Left lung (tissue), 10 donors: ENCODE results near the gene PAH. TPM values are rescaled to one million over a fixed set of nuclear protein-coding genes. Genes with fewer than 3 reads are reported as not detected.

Experiments
- ATAC-seq: fragments of 200-7000 bp; cut with Tn5 transposase; one replicate; pipeline ENCODE4 v1.9.1; 2020; ENCODE audit warnings: moderate library complexity
- DNase-seq, 4 donors: peaks; one replicate each; pipeline ENCODE4 v3.0.0-alpha.2; 2013 to 2020
- H3K27ac ChIP-seq, 2 donors: fragments of 200-600 bp; sonication (generic) in 1 of 2; one replicate each; pipeline versions ENCODE4 v1.5.0 to v1.8.0; 2020 to 2021
- H3K27me3 ChIP-seq, 2 donors: fragments of 200-600 bp; sonication (generic) in 1 of 2; one replicate each; pipeline versions ENCODE4 v1.5.0 to v1.8.0; 2020 to 2021
- H3K36me3 ChIP-seq, 2 donors: fragments of 200-600 bp; sonication (generic) in 1 of 2; one replicate each; pipeline versions ENCODE4 v1.5.0 to v1.8.0; 2020 to 2021
- H3K4me1 ChIP-seq, 2 donors: fragments of 200-600 bp; one replicate each; pipeline ENCODE4 v1.8.0; 2021
- H3K4me3 ChIP-seq, 2 donors: fragments of 200-600 bp; sonication (generic) in 1 of 2; one replicate each; pipeline versions ENCODE4 v1.5.0 to v1.8.0; 2020 to 2021; ENCODE audit warnings: mild to moderate bottlenecking in 1 of 2
- H3K9me3 ChIP-seq, 2 donors: fragments of 200-600 bp; sonication (generic) in 1 of 2; one replicate each; pipeline versions ENCODE4 v1.5.0 to v1.8.0; 2020 to 2021
- intact Hi-C, 2 donors: fragments of 100-400 bp; cut with DNase I; formaldehyde crosslinking; loops; one replicate each; pipeline versions ENCODE4 v1.11.2 to v1.14.2; 2022
- polyA plus RNA-seq, 6 donors: library from polyadenylated mRNA; unstranded; fragments of 120-200 nt; gene quantifications; one replicate each; pipeline ENCODE4 v1.2.1, GENCODE V29; 2013; ENCODE audit not compliant: insufficient read length in 6 of 6
- total RNA-seq, 2 donors: library from RNA; stranded (reverse); fragmentation: NEBNext Ultra II Directional; extraction: Animal tissue kit (Norgen Biotek cat#: 25700); gene quantifications; one replicate each; pipeline ENCODE4 v1.2.1, GENCODE V29; 2021
- TF ChIP-seq, protein P1 (sequence below), 2 donors: fragments of 200-600 bp; sonication (generic) in 1 of 2; IDR thresholded peaks; one replicate each; pipeline versions ENCODE4 v1.5.0 to v1.8.0; 2021; ENCODE audit warnings: antibody characterized with exemption in 2 of 2
- donor health status: DM: no; HTN: yes; CAD: no.
- donor health status: DM: no; HTN: no; CAD: no.

The PAH gene
- total and polyA plus RNA-seq, 8 donors: 0.29 to 1.1 (median 0.71) TPM; not detected in 2

DNA sequence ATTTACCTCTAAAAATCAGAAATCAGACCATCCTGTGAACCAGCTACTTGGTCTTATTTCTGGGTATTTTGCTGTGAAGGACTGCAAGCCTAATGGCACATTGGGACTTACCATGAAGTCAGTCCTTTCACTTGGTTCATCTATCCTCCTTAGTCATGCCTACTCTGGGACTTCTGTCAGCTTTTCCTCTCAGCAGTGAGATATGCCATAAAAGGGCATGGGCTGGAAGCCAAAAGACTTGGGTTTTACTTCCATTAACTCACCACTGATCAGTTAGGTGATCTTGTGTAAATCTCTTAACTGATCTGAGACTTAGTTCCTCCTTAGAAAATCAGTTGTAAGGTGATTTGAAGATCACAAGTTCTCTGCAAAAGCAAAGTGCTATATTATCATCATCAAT, 116.5 kb downstream of the PAH start:
- intact Hi-C loops: no loop called here
- H3K4me1 ChIP-seq: no peaks in the 10 kb centered on the region

DNA sequence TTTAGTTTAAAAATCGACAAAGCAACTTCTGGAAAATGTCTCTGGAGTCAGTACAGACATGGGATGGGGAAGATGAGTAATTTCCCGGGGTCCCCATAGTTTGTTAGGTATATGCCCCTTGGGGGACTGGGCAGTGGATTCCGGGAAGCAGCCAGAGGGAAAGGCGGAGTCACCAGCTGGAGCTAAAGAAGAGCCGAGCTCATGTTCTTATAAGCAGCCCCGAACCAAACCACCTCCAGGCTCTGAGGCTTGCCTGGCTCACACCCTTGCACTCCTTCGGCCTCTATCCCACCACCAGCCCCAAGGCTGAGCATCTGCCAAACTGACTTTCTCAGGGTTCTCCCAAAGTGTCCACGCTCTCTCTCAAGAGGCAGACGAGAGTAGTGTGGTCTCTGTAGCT, 117.8 kb downstream of the PAH start:
- TF ChIP-seq, protein P1, sequence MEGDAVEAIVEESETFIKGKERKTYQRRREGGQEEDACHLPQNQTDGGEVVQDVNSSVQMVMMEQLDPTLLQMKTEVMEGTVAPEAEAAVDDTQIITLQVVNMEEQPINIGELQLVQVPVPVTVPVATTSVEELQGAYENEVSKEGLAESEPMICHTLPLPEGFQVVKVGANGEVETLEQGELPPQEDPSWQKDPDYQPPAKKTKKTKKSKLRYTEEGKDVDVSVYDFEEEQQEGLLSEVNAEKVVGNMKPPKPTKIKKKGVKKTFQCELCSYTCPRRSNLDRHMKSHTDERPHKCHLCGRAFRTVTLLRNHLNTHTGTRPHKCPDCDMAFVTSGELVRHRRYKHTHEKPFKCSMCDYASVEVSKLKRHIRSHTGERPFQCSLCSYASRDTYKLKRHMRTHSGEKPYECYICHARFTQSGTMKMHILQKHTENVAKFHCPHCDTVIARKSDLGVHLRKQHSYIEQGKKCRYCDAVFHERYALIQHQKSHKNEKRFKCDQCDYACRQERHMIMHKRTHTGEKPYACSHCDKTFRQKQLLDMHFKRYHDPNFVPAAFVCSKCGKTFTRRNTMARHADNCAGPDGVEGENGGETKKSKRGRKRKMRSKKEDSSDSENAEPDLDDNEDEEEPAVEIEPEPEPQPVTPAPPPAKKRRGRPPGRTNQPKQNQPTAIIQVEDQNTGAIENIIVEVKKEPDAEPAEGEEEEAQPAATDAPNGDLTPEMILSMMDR (IDR thresholded peaks at IDR 0.05): no peak
- Histone ChIP-seq H3K4me3 (no peak overlapping the region), H3K27me3 (no peaks in the 10 kb centered on the region), H3K4me1 (no peaks in the 10 kb centered on the region), H3K36me3 (no peaks in the 10 kb centered on the region), H3K9me3 (no peaks in the 10 kb centered on the region), H3K27ac (no peak overlapping the region)
- DNase-seq (no peak), ATAC-seq (no peak)
- intact Hi-C loops: no loop called here

More for the DNA sequence above, 116.5 kb downstream of the PAH start:
- ATAC-seq: no peak
- no peak for DNase-seq
- no peak overlapping the region for H3K27ac ChIP-seq
- no peaks in the 10 kb centered on the region for H3K27me3 ChIP-seq
- TF ChIP-seq, protein P1 (IDR thresholded peaks at IDR 0.05): no peak
- no peak overlapping the region for H3K4me3 ChIP-seq
- no peaks in the 10 kb centered on the region for H3K9me3 ChIP-seq
- no peaks in the 10 kb centered on the region for H3K36me3 ChIP-seq

DNA sequence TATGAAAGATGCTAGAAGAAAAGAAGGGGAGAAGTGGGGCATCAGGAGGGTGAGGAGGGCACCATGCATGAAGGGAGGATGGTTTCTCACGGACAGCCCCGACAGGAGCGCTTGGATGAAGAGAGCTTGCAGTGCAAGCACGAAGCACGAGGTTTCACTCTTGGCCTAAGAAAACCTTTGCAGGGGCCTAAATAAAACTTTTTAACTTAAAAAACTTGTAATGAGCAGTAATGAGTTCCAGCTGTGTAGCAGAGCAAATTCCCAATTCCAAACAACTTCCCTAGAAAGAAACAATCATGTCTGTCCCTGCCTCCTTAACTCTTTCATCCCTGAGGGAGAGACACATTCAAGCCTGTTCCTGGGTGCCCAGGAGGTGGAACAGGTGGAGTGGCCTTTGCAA, 119.5 kb downstream of the PAH start:
- H3K9me3 ChIP-seq: no peaks in the 10 kb centered on the region
- H3K4me3 ChIP-seq: no peak overlapping the region
- no peaks in the 10 kb centered on the region for H3K27me3 ChIP-seq
- no peaks in the 10 kb centered on the region for H3K36me3 ChIP-seq
- no peak overlapping the region for H3K27ac ChIP-seq
- DNase-seq (no peak), ATAC-seq (no peak)
- no peaks in the 10 kb centered on the region for H3K4me1 ChIP-seq
- TF ChIP-seq, protein P1 (IDR thresholded peaks at IDR 0.05): no peak
- intact Hi-C loops: no loop called here

DNA sequence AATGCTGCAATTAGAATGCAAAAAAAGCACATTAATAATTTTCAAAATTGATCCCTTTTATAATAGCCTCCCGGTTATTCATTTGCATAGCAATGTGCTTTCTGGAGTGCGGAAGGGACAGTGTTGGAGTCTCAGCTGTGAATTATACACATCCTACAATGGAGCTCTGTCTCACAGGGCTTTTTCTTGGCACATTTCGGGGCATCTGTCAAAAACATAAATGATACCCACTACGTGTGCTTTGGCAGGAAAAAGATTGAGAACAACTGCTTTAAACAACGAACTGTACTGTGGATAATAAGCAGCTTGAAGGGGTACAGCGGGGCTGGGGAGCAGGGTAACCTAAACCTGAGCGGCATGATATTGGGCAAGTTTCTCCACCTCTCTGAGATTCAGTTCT, 123.1 kb downstream of the PAH start:
- intact Hi-C loops: no loop called here
- H3K27me3 ChIP-seq: no peaks in the 10 kb centered on the region
- ATAC-seq: no peak
- H3K9me3 ChIP-seq: no peaks in the 10 kb centered on the region
- H3K4me3 ChIP-seq: no peak overlapping the region
- no peak for DNase-seq
- no peaks in the 10 kb centered on the region for H3K36me3 ChIP-seq
- no peaks in the 10 kb centered on the region for H3K4me1 ChIP-seq
- TF ChIP-seq, protein P1 (IDR thresholded peaks at IDR 0.05): no peak
- H3K27ac ChIP-seq: no peak overlapping the region

Other genes starting within 250 kb of the PAH start
- gene ASCL1, start 40.4 kb upstream of the PAH start, total RNA-seq: under 1 TPM in 1 of 2 donors, not detected in 1; 0.34 TPM
- gene ASCL1, start 40.4 kb upstream of the PAH start, polyA plus RNA-seq: 1 to 10 TPM; 2.1 to 6.4 (median 3.1) TPM